HG02798 (cell line): ENCODE data around the gene TRIM32.

Source experiments
- ATAC-seq: cut with Tn5 transposase; IDR thresholded peaks from one replicate; pipeline ENCODE4 v1.9.1; 2021; ENCODE audit warnings: mild to moderate bottlenecking; ENCODE audit not compliant: unreplicated experiment, poor library complexity

TRIM32 gene

DNA sequence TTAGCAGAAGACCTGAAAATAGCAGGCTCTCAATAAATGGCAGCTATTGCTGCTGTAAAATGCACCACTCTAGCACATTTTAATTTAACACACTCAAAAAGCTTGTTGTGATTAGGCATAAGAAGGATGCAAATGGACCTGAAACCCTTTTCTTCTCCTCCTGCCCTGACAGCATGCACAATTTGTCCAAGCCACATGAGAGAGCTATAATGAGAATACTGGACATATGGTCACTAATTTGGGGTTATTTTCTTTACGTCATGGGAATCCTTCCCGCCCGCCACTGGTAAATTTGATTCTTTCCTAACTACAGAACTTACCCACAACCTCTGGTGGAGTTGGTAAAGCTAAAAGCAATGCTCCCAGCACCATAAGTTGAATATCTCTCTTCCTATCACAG, 62.1 kb downstream of the TRIM32 start:
- no peak for ATAC-seq

DNA sequence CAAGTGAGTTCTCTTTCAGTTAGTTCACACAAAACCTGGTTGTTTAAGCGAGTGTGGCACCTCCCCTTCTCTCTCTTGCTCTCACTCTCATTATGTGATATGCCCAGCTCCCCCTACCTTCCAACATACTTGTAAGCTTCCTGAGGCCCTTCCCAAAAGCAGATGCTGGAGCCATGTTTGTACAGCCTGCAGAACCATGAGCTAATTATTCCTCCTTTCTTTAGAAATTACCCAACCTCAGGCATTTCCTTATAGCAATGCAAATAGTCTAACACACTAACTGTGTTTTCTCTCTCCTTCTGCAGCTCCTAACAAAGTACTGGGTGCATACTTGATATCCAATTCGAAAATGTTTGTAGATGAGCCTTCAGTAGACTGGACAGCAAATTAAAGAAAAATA, 62.7 kb downstream of the TRIM32 start:
- ATAC-seq = no peak

DNA sequence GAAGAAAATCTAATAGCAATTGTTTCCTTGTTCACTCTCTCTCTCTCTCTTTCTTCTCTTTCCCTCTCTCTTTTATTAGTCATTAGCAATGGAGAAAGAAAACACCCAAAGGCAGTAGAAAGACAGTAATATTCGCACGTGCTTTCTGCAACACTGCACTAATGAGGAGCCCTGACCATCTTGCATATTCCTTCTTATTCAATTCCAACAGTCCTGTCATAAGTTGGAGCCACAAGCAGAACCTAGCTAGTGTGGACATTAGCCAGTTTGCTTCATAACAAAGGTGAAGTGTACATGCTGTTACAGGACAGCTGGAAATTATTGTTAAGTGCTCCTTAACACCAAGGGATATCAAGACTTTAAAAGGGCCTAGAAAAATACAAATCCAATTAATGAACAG, 63.4 kb downstream of the TRIM32 start:
- ATAC-seq = no peak
